ENCODE data around the gene GRIA1.
"Not testable (repeated sequence)": the region's sequence is repeated elsewhere in the genome, so short reads cannot be mapped to it uniquely, and the experiment has no call there.

Gene GRIA1

GRCh38 chr5:153831973-153832372 is 341.5 kb downstream of the GRIA1 start:
- DNase-seq (ENCODE audit: low spot score), result peak; percentile 11

DNA sequence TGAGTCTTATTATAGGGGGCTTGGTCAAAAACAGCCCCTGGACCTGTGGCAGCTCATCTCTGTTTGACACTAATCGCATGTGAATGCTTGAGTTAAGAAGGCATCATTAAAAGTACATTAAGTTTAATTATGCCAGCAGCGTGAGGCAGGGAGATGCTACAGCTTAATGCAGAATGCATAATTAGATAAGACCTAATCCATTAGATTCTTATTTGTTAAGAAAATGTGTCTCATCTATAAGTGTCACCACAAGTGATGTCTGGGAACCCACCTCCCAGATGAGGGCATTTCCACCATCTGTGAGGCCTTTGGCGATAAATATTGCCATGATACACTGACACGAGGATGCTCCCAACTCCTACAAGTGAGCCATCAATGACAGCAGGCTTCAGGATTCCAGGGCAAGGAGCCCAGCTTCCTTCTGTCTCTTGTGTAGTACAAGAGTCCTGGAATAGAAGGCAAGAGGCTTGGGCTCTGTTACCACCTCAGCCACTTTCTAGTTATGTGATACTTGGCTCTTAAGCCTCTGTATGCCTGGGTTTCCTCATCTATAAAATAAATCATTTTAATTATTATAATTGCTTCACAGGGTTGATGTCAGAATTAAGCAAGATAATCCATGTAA is 345.5 kb downstream of the GRIA1 start:
- no peak for DNase-seq (ENCODE audit: low spot score)

GRCh38 chr5:153849303-153850113 is 359.0 kb downstream of the GRIA1 start:
- DNase-seq (ENCODE audit: low spot score), result not testable (repeated sequence)

- DNase-seq (ENCODE audit: low spot score), result no peak
Observed at GRCh38 chr5:153860195-153860886, 369.9 kb downstream of the GRIA1 start.

- not testable (repeated sequence) for DNase-seq (ENCODE audit: low spot score)
Observed at GRCh38 chr5:153862906-153863305, 372.4 kb downstream of the GRIA1 start.

All from AG08396 (cell line).